ENCODE data around the gene HCST.
"Not testable (repeated sequence)": the region's sequence is repeated elsewhere in the genome, so short reads cannot be mapped to it uniquely, and the experiment has no call there.

The HCST gene

DNA sequence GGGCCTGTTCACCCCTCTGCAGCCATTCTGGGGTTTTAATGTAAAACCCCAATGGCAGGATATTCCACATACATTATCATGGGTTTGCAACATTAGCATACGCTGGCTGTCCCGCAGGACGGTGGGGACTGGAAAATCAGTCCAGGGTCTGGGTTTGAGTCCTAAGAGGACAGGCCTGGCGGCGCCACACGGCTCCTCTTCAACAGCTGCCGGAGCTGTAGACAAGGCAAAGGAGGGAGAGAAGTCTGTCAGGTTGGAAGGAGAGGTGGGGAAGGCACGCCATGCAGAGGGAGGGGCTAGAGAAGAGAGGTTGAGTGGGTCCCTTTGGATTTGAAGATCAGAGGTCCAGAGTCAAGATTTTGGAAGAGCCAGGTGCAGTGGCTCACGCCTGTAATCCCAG is 13.9 kb upstream of the HCST start:
- Mint-ChIP-seq H3K4me1 (ENCODE audit: low read depth) (no peaks in the 10 kb centered on the region), H3K36me3 (ENCODE audit: low read depth) (peaks cover 57% of the 10 kb centered on the region), H3K27me3 (ENCODE audit: low read depth) (no peaks in the 10 kb centered on the region), H3K4me3 (no peak overlapping the region), H3K27ac (peak overlapping the region; percentile 39), H3K9me3 (no peaks in the 10 kb centered on the region)
- DNase-seq (ENCODE audit: low spot score): no peak

DNA sequence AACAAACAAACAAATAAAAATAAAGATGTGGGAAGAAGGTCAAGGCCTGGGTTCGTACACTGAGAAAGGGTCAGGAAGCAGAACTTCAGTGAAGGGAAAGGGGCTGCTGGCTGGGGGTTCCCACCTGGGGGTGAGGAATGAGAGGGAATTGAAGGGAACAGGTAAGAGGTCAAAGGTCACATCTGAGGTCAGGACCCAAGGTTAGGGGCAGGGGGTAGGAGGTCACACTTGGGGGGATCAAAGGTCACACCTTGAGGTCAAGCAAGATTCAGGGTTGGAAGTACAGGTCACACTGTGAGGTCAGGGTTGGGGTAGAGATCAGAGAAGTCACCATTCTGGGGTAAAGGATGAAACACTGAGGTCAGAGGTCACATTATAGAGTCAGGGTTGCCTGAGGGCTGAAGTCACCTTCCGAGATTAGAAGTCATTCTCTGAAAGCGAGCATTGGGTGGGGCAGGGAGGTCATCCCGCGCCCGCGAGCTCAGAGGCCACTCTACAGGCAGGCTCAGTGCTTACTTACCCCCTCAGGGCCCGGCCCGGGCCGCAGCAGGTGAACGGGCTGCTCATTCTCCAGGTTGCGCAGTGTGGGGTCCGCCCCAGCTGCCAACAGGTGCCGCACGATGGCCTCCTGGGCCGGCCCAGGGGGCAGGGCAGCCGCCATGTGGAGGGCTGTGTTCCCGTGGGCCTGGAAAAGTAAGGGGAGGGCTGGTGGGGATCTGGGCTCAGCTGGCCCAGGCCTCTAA is 12.8 kb upstream of the HCST start:
- peaks cover 57% of the 10 kb centered on the region for H3K36me3 Mint-ChIP-seq (ENCODE audit: low read depth)
- no peaks in the 10 kb centered on the region for H3K27me3 Mint-ChIP-seq (ENCODE audit: low read depth)
- no peaks in the 10 kb centered on the region for H3K4me1 Mint-ChIP-seq (ENCODE audit: low read depth)
- peak overlapping the region; percentile 8 for H3K27ac Mint-ChIP-seq
- H3K9me3 Mint-ChIP-seq: no peaks in the 10 kb centered on the region
- DNase-seq (ENCODE audit: low spot score): no peak
- no peak overlapping the region for H3K4me3 Mint-ChIP-seq

DNA sequence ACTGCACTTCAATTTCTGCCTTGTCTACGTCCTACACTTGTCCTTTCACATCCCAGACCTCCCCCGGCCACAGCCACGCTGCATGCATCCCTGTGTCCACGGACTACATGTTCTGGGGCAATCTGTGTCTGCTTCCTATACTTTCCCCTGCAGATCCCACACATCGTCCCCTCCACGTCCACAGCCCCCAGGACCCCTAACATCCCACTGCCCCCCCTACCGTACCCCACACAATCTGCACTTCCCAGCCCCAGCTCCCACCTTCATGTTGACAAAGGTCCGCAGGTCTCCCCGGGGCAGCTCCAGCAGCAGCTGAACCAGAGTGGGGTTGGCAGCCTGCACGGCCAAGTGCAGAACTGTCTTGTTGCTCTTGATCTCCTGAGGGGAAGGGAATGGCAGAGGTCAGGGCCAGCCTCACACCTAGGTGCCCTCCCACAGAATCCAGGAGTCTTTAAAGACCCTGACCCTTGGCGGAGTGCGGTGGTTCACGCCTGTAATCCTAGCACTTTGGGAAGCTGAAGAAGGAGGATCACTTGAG is 12.1 kb upstream of the HCST start:
- H3K4me1 Mint-ChIP-seq (ENCODE audit: low read depth): no peaks in the 10 kb centered on the region
- H3K27me3 Mint-ChIP-seq (ENCODE audit: low read depth): no peaks in the 10 kb centered on the region
- H3K36me3 Mint-ChIP-seq (ENCODE audit: low read depth): peaks cover 59% of the 10 kb centered on the region
- H3K9me3 Mint-ChIP-seq: no peaks in the 10 kb centered on the region
- no peak for DNase-seq (ENCODE audit: low spot score)
- no peak overlapping the region for H3K27ac Mint-ChIP-seq
- no peak overlapping the region for H3K4me3 Mint-ChIP-seq

DNA sequence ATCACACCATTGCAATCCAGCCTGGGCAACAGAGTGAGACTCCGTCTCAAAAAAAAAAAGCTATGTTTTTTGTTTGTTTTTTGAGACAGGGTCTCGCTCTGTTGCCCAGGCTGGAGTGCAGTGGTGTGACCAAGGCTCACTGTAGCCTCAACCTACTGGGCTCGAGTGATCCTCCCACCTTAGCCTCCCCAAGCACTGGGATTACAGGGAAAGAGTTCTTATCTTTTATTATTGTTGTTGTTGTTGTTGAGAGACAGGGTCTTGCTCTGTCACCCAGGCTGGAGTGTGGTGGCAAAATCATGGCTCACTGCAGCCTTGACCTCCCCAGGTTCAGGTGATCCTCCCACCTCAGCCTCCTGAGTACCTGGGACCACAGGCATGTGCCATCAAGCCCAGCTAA is 10.5 kb upstream of the HCST start:
- not testable (repeated sequence) for H3K4me1 Mint-ChIP-seq (ENCODE audit: low read depth); H3K27me3 Mint-ChIP-seq (ENCODE audit: low read depth)
- peaks cover 59% of the 10 kb centered on the region for H3K36me3 Mint-ChIP-seq (ENCODE audit: low read depth)

DNA sequence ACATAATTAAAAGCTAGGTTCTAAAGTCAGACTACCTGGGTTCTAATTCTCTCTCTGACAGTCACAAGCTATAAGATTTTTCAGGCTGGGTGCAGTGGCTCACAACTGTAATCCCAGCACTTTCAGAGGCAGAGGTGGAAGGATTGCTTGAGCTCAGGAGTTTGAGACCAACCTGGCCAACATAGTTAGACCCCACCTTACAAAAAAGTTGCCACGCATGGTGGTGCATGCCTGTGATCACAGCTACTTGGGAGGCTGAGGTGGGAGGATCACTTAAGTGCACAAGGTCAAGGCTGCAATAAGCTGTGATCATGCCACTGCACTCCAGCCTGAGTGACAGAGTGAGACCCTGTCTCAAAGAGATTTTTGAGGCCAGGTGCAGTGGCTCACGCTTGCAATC is 8.0 kb upstream of the HCST start:
- no peaks in the 10 kb centered on the region for H3K27me3 Mint-ChIP-seq (ENCODE audit: low read depth)
- H3K4me1 Mint-ChIP-seq (ENCODE audit: low read depth): peaks cover 9% of the 10 kb centered on the region
- peaks cover 58% of the 10 kb centered on the region for H3K36me3 Mint-ChIP-seq (ENCODE audit: low read depth)
- no peak for DNase-seq (ENCODE audit: low spot score)
- H3K27ac Mint-ChIP-seq: no peak overlapping the region
- no peak overlapping the region for H3K4me3 Mint-ChIP-seq
- H3K9me3 Mint-ChIP-seq: no peaks in the 10 kb centered on the region

More for the DNA sequence above, 10.5 kb upstream of the HCST start:
- not testable (repeated sequence) for H3K9me3 Mint-ChIP-seq; H3K27ac Mint-ChIP-seq; H3K4me3 Mint-ChIP-seq; DNase-seq (ENCODE audit: low spot score)

DNA sequence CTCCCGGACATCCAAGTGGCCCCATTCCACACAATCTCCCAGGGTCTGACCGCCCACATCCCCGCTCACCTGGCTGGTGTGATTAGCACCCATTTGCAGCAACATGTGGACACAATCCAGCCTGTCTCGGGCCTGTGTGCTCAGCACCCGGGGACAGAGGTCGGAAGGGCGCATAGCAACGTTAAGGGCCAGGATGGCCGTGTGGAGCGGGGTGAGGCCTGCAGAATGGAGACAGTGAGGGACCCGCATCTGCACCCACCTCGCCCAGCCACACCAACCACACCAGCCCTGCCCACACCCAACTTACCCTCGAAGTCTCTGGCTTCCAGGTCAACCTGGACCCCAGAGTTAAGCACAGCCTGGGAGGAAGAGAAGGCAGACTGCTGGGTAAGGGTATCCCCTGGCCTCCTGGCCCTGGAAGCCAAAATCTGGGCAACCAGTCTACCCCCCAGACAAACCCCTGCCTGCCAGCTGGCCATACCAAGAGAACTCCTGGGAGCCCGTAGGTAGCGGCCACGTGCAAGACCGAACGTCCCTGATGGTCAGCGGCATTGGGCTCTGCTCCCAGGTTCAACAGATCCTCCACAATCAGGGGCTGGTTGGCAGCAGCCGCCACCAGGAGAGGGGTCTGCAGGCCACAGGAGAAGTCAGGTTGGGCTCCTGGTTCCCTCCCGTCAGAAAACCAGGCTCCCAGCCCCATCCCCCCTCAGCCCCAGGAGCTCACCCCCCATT is 6.3 kb upstream of the HCST start:
- Mint-ChIP-seq H3K4me3 (peak overlapping the region; percentile 2), H3K36me3 (ENCODE audit: low read depth) (peaks cover 45% of the 10 kb centered on the region), H3K27me3 (ENCODE audit: low read depth) (no peaks in the 10 kb centered on the region), H3K9me3 (no peaks in the 10 kb centered on the region), H3K27ac (peak overlapping the region; percentile 3), H3K4me1 (ENCODE audit: low read depth) (peaks cover 9% of the 10 kb centered on the region)
- DNase-seq (ENCODE audit: low spot score): no peak

DNA sequence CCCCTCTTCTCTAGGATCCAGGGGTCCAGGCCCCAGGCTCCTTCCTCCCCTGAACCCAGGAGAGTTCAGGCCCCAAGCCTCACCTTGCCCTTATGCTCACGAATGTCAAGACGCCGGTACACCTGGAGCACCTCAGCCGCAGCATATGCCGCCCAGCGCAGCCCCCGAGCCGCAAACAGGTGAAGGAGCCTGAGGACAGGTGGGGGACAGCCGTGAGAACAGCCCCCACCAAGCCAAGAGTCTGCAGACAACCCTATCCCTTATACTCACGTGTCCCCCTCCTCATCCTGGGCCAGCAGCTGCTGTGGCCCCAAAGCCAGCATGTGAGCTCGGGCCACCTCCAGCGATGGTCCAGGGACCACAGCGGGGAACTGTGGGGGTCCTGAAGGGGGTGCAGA is 5.7 kb upstream of the HCST start:
- H3K9me3 Mint-ChIP-seq: no peaks in the 10 kb centered on the region
- no peak overlapping the region for H3K4me3 Mint-ChIP-seq
- H3K36me3 Mint-ChIP-seq (ENCODE audit: low read depth): peaks cover 41% of the 10 kb centered on the region
- peaks cover 10% of the 10 kb centered on the region for H3K4me1 Mint-ChIP-seq (ENCODE audit: low read depth)
- H3K27me3 Mint-ChIP-seq (ENCODE audit: low read depth): no peaks in the 10 kb centered on the region
- DNase-seq (ENCODE audit: low spot score): no peak
- H3K27ac Mint-ChIP-seq: no peak overlapping the region

DNA sequence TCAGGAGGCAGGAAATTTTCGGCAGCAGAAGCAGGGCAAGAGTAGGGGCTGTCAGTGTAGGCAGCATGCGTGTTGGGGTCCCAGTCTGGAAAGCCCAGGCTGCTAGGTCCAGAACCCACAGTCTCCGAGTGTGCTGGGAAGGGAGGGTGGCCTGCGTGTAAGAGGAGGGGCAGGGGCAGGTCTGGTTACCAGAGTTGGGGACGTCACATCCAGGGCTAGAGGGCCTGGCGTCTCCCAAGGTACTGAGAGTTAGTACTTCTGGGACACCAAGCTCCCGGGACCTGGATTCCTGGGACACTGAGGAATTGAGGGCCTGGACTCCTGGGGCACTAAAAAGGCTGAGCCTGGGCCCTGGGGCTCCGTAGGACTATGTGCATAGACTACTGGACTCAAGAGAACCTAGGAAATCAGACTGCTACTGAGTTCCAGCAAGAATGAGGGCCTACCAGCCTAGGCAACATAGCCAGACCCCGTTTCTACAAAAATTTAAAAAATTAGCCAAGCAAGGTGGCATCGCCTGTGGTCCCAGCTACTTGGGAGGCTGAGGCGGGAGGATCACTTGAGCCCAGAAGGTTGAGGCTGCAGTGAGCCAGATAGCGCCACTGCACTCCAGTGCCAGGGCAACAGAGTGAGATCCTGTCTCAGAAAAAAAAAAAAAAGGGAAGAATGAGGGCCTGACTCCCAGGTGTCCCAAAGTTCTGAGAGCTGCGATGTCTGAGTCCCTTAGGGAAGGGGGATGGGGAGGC is 4.5 kb upstream of the HCST start:
- peaks cover 18% of the 10 kb centered on the region for H3K4me1 Mint-ChIP-seq (ENCODE audit: low read depth)

DNA sequence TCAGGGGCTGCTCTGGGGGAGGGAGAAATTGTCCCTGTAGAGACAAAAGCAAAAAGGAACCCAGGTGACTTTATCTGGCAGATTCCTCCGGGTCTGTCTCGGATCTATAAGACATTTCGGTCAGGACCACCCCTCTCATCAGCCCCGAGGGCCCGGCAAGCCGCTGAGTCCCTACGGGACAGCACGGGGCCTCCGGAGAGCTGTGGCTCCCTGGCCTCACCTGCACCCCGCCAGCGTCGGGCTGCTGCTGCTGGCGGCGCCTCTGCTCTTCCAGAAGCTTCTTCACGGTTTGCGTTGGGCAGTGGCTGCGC is 3.9 kb upstream of the HCST start:
- peak overlapping the region; percentile 89 for H3K4me3 Mint-ChIP-seq
- peaks cover 24% of the 10 kb centered on the region for H3K4me1 Mint-ChIP-seq (ENCODE audit: low read depth)
- no peaks in the 10 kb centered on the region for H3K27me3 Mint-ChIP-seq (ENCODE audit: low read depth)
- DNase-seq (ENCODE audit: low spot score): no peak
- H3K27ac Mint-ChIP-seq: peak overlapping the region; percentile 99
- no peaks in the 10 kb centered on the region for H3K9me3 Mint-ChIP-seq
- peaks cover 35% of the 10 kb centered on the region for H3K36me3 Mint-ChIP-seq (ENCODE audit: low read depth)

More for the DNA sequence above, 4.5 kb upstream of the HCST start:
- peak overlapping the region; percentile 74 for H3K27ac Mint-ChIP-seq
- no peaks in the 10 kb centered on the region for H3K9me3 Mint-ChIP-seq
- H3K27me3 Mint-ChIP-seq (ENCODE audit: low read depth): no peaks in the 10 kb centered on the region
- H3K4me3 Mint-ChIP-seq: peak overlapping the region; percentile 89
- H3K36me3 Mint-ChIP-seq (ENCODE audit: low read depth): peaks cover 36% of the 10 kb centered on the region
- DNase-seq (ENCODE audit: low spot score): no peak

DNA sequence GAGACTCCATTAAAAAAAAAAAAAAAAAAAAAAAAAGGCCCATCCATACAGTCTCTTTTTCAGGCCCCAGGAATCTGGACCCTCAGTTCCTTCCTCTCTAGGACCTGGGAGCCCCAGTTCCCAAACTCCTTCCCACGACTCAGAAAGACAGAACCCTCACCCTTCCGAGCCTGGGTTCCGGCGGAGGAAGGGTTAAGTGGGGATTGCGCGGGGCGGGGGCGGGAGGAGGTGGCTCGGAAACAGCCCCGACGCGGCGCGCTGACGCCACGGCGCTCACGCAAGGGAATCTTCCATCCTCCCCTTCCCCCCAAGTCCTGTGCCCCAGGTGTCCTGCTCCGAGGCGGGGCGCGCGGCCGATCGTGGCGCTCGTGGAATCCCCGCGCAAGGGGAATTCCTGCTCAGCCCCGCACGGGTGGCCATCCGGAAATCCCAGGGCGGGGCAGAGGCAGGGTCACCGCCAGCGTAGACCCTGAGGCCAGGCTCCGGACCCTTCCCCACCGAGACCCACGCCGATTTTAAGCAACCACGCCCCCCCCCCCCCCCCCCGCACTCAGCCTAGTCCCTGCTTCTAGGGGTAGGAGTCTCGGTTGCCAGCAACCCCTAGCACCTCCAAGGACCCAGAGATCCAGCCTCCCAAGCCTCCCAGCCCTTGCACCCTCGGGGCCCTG is 2.6 kb upstream of the HCST start:
- no peaks in the 10 kb centered on the region for H3K27me3 Mint-ChIP-seq (ENCODE audit: low read depth)
- H3K4me1 Mint-ChIP-seq (ENCODE audit: low read depth): peaks cover 34% of the 10 kb centered on the region
- H3K27ac Mint-ChIP-seq: peak overlapping the region; percentile 99
- peak overlapping the region; percentile 89 for H3K4me3 Mint-ChIP-seq
- no peaks in the 10 kb centered on the region for H3K9me3 Mint-ChIP-seq
- peaks cover 37% of the 10 kb centered on the region for H3K36me3 Mint-ChIP-seq (ENCODE audit: low read depth)
- peak; percentile 86 for DNase-seq (ENCODE audit: low spot score)

DNA sequence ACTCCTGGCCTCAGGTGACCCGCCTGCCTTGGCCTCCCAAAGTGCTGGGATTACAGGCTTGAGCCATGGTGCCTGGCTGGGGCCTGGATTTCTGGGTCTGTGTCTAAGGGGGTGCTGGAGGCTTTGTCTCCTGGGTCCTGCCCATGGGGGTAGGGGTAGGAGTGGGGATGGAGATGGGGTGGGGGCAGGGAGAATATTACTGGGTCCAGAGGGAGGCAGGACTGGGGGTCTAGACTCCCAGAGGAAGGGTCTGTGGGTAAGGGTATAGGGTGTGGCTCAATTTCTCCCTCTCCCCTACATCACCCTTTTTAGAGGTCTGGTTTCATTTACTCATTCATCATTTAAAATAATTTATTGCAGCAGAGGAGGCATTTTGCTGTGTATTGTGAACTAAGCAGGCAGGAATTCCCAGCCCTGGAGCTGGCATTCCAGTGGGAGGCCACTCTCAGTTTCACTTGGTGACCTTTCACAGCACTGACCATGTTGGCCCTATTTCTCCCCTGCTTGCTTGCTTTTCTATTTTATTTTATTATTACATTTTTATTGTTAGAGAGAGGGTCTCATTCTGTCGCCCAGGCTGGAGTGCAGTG is 1.2 kb upstream of the HCST start:
- peak overlapping the region; percentile 89 for H3K4me3 Mint-ChIP-seq
- peak overlapping the region; percentile 96 for H3K27ac Mint-ChIP-seq
- peaks cover 28% of the 10 kb centered on the region for H3K36me3 Mint-ChIP-seq (ENCODE audit: low read depth)
- DNase-seq (ENCODE audit: low spot score): no peak
- H3K9me3 Mint-ChIP-seq: no peaks in the 10 kb centered on the region
- peaks cover 40% of the 10 kb centered on the region for H3K4me1 Mint-ChIP-seq (ENCODE audit: low read depth)
- H3K27me3 Mint-ChIP-seq (ENCODE audit: low read depth): no peaks in the 10 kb centered on the region

DNA sequence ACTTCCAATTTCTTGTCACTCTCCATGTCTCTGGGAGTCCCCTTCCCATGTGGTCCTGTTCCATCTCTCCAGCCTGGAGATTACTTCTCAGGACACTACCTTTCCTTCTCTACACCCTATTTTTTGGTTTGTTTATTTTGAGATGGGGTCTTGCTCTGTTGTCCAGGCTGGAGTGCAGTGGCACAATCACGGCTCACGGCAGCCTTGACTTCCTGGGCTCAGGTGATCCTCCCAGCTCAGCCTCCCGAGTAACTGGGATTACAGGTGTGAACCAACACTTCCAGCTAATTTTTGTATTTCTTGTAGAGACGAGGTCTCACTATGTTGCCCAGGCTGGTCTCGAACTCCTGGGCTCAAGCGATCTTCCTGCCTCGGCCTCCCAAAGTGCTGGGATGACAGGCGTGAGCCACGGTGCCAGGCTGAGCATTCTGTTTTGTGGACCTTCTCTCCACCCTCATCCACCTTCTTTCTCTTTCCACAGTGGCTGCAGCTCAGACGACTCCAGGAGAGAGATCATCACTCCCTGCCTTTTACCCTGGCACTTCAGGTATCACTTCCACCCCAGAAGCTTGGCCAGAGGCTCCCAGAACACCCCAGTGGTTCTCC is 644 bp downstream of the HCST start:
- no peaks in the 10 kb centered on the region for H3K9me3 Mint-ChIP-seq
- peaks cover 16% of the 10 kb centered on the region for H3K36me3 Mint-ChIP-seq (ENCODE audit: low read depth)
- H3K27me3 Mint-ChIP-seq (ENCODE audit: low read depth): no peaks in the 10 kb centered on the region
- H3K27ac Mint-ChIP-seq: peak overlapping the region; percentile 96
- peaks cover 35% of the 10 kb centered on the region for H3K4me1 Mint-ChIP-seq (ENCODE audit: low read depth)
- DNase-seq (ENCODE audit: low spot score): no peak
- H3K4me3 Mint-ChIP-seq: peak overlapping the region; percentile 89

DNA sequence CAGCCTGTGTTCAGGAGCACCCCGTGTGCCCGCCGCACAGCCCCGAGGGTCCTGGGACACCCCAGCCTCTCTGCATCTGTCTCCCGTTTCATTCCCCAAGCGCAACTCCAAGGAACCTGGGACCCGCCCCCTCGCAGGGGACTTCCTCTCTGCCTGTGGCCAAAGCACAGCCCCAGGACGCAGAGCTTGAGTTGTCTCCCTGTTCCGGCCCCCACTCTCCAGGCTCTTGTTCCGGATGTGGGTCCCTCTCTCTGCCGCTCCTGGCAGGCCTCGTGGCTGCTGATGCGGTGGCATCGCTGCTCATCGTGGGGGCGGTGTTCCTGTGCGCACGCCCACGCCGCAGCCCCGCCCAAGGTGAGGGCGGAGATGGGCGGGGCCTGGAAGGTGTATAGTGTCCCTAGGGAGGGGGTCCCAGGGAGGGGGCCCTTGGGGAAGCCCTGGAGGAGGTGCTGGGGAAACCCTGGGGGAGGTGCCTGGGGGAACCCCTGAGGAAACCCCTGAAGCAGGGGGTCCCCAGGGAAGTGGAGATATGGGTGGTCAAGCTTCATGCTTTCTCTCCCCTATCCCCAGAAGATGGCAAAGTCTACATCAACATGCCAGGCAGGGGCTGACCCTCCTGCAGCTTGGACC is 1.3 kb downstream of the HCST start:
- H3K27me3 Mint-ChIP-seq (ENCODE audit: low read depth): no peaks in the 10 kb centered on the region
- H3K9me3 Mint-ChIP-seq: no peaks in the 10 kb centered on the region
- DNase-seq (ENCODE audit: low spot score): peak; percentile 89
- peak overlapping the region; percentile 89 for H3K4me3 Mint-ChIP-seq
- peak overlapping the region; percentile 96 for H3K27ac Mint-ChIP-seq
- peaks cover 12% of the 10 kb centered on the region for H3K36me3 Mint-ChIP-seq (ENCODE audit: low read depth)
- H3K4me1 Mint-ChIP-seq (ENCODE audit: low read depth): peaks cover 32% of the 10 kb centered on the region

Measured in T-helper 2 cell treated with Interferon-gamma antibody and Interleukin-4, amounts not matched to agents 5 μg/mL and 100 μg/mL, for 36 hours (primary cell).